DMS 273 (cell line): ENCODE data around the gene NECTIN4.
A peak's percentile ranks its signal among the peaks of the same experiment; 100 is the strongest.
"Not testable (repeated sequence)": the region's sequence is repeated elsewhere in the genome, so short reads cannot be mapped to it uniquely, and the experiment has no call there.

ENCODE experiments used
- DNase-seq: peaks from one replicate; lab custom pipeline; 2025; ENCODE audit not compliant: unreplicated experiment; lab: John Stamatoyannopoulos, UW

Gene NECTIN4

GRCh38 chr1:161031874-161032273 lies 57.5 kb downstream of the NECTIN4 start:
- no peak for DNase-seq

GRCh38 chr1:161029466-161029865 lies 59.9 kb downstream of the NECTIN4 start:
- not testable (repeated sequence) for DNase-seq

- DNase-seq, result not testable (repeated sequence)
These were observed 62.4 kb downstream of the NECTIN4 start for GRCh38 chr1:161026954-161027353.

GRCh38 chr1:161022432-161022831 lies 66.9 kb downstream of the NECTIN4 start:
- not testable (repeated sequence) for DNase-seq

- DNase-seq, result no peak
These were observed 67.4 kb downstream of the NECTIN4 start for GRCh38 chr1:161021970-161022353.

- DNase-seq, result peak; percentile 91
These were observed 68.0 kb downstream of the NECTIN4 start for GRCh38 chr1:161021165-161021969.
